Stimulated activated CD8-positive, alpha-beta memory T cell treated with anti-CD3 and anti-CD28 coated beads, Interleukin-7, amount 100 ng/mL, for 1 hour (primary cell): Measurements from ENCODE around the gene DLX3.

Experiments
- DNase-seq, 2 donors: peaks; one replicate each; pipeline ENCODE4 v3.0.0-alpha.2; 2020; ENCODE audit warnings: low read depth in 2 of 2

The DLX3 gene

GRCh38 chr17:50023520-50023919 lies 28.5 kb upstream of the DLX3 start:
- DNase-seq: no peak

GRCh38 chr17:50022463-50023130 lies 27.6 kb upstream of the DLX3 start:
- no peak for DNase-seq

- no peak for DNase-seq
Measured at GRCh38 chr17:50021681-50022370, 26.8 kb upstream of the DLX3 start.

- no peak for DNase-seq
Measured at GRCh38 chr17:50020841-50021599, 26.0 kb upstream of the DLX3 start.

- no peak for DNase-seq
Measured at GRCh38 chr17:50018909-50019308, 23.9 kb upstream of the DLX3 start.

GRCh38 chr17:50015146-50015545 lies 20.1 kb upstream of the DLX3 start:
- DNase-seq: no peak

GRCh38 chr17:50014471-50015088 lies 19.6 kb upstream of the DLX3 start:
- no peak for DNase-seq

- no peak for DNase-seq
Measured at GRCh38 chr17:50013079-50013478, 18.1 kb upstream of the DLX3 start.

- DNase-seq: no peak
Measured at GRCh38 chr17:50009282-50009681, 14.3 kb upstream of the DLX3 start.

- DNase-seq: no peak
Measured at GRCh38 chr17:50003911-50004310, 8.9 kb upstream of the DLX3 start.

GRCh38 chr17:49998836-49999511 lies 4.0 kb upstream of the DLX3 start:
- no peak for DNase-seq

GRCh38 chr17:49997773-49998703 lies 3.0 kb upstream of the DLX3 start:
- DNase-seq: peak; percentile 59 to 63

GRCh38 chr17:49997301-49997650 lies 2.3 kb upstream of the DLX3 start:
- no peak for DNase-seq

- peak; percentile 46 for DNase-seq
Measured at GRCh38 chr17:49996495-49997300, 1.7 kb upstream of the DLX3 start.

GRCh38 chr17:49996121-49996494 lies 1.1 kb upstream of the DLX3 start:
- DNase-seq: no peak

GRCh38 chr17:49994085-49995054 lies 654 bp downstream of the DLX3 start:
- no peak for DNase-seq

- no peak for DNase-seq
Measured at GRCh38 chr17:49993423-49994060, 1.5 kb downstream of the DLX3 start.

- DNase-seq: no peak
Measured at GRCh38 chr17:49992933-49993422, 2.0 kb downstream of the DLX3 start.
